Stimulated activated naive B cell treated with anti-CD40 and anti-IgM and Interleukin-4, amounts not matched to agents 10 μg/mL and 1 μg/mL and 100 μg/mL, for 72 hours (primary cell): ENCODE data around the gene ZNF775.

Source experiments
- ATAC-seq, 2 donors: fragments of 150-1000 bp; cut with Tn5 transposase; replicated peaks; 2 replicates each; pipeline ENCODE4 v1.10.0; 2021; ENCODE audit warnings: moderate library complexity in 1 of 2
- DNase-seq: peaks from one replicate; pipeline ENCODE4 v3.0.0; 2021
- H3K27ac Mint-ChIP-seq: one replicate; pipeline ENCODE4 v1.8.0; 2022; ENCODE audit warnings: mild to moderate bottlenecking, mixed read lengths
- H3K27me3 Mint-ChIP-seq, 2 donors: one replicate each; pipeline ENCODE4 v1.8.0; 2022; ENCODE audit warnings: mixed read lengths in 2 of 2
- H3K36me3 Mint-ChIP-seq, 2 donors: one replicate each; pipeline ENCODE4 v1.8.0; 2022; ENCODE audit warnings: mixed read lengths in 2 of 2, mild to moderate bottlenecking in 1 of 2
- H3K4me1 Mint-ChIP-seq, 2 donors: one replicate each; pipeline ENCODE4 v1.8.0; 2022; ENCODE audit warnings: mixed read lengths in 2 of 2, mild to moderate bottlenecking in 1 of 2
- H3K4me3 Mint-ChIP-seq, 2 donors: one replicate each; pipeline ENCODE4 v1.8.0; 2022; ENCODE audit warnings: mild to moderate bottlenecking in 2 of 2, mixed read lengths in 2 of 2, moderate library complexity in 1 of 2
- H3K9me3 Mint-ChIP-seq, 2 donors: one replicate each; pipeline ENCODE4 v1.8.0; 2022; ENCODE audit warnings: mixed read lengths in 2 of 2, mild to moderate bottlenecking in 1 of 2

Gene ZNF775

DNA sequence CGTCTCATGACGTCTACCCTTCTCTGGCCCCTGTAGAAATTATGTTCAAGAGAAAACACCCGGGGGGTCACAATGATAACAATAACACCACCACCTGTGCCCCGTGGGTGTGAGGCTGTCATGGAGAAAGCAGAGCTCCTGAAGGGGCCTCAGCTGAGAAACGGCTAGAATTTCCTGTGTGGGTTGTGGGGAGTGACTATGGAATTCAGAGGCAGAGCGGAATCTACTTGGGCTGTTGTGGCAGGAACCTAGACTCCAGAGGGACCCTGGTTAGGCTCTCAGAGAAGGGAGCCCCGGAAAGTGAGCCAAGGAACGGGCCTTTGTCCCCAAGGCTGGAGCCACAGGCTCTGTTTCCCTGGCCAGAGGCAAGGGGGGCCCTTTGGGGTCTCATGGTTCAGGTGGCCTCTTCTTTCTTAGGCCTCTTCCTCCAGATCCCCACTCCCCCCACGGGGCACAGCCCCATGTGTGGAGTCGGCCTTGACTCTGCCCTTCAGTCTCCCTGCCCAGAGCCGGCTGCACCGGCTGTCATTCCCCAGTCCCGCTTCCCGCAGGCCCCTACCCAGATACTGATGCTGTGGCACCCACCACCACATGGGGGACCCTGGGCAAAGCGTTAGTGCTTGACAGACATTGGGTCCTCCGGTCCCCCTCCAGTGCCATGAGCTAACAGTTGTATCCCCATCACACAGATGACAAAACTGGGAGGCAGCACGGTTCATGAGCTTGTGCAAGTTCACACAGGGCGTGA, 64.8 kb downstream of the ZNF775 start:
- peaks cover 17 to 22% of the 10 kb centered on the region in 2 donors for H3K4me1 Mint-ChIP-seq
- H3K4me3 Mint-ChIP-seq: no peak overlapping the region
- H3K27me3 Mint-ChIP-seq: peaks cover 12 to 27% of the 10 kb centered on the region in 2 donors
- no peak for DNase-seq
- H3K36me3 Mint-ChIP-seq: peaks cover 8 to 13% of the 10 kb centered on the region in 2 donors
- no peak for ATAC-seq
- no peak overlapping the region for H3K27ac Mint-ChIP-seq
- H3K9me3 Mint-ChIP-seq: peaks cover 8 to 13% of the 10 kb centered on the region in 2 donors

DNA sequence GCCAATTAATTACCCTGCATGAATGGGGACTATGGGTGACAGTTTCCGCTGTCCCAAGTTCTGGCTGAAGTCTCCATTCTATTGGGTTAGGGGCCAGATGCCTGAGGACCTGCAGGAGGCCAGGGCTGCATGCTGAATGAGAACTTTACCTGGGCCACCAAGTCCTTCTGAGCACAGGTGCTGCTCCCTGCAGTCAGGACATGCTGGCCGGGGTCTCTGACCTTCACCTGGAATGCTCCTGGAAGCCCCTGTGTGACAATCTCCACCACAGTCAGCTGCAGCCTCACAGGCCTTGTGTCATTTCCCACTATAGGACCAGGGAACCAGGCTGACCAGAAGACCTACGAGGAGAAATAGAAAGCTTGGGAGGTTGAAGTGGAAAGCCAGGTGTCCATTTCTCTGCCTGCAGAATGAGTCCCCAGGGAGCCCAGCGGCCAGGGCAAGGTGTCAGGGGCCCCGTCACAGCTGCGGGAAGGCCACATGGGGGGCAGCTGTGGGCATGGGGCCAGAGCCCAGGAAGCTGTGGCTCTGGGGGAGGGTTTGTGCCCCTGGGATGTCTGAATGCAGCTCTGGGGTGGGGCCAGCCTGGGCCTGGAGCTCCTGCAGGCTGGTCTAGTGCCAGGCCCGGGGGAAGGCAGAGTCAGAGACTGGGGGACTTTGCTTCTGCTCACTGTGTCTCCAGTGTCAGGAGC, 65.7 kb downstream of the ZNF775 start:
- ATAC-seq (no peak), DNase-seq (no peak)
- H3K4me3 Mint-ChIP-seq: no peak overlapping the region
- H3K4me1 Mint-ChIP-seq: peaks cover 21 to 28% of the 10 kb centered on the region in 2 donors
- H3K9me3 Mint-ChIP-seq: peaks cover 8 to 13% of the 10 kb centered on the region in 2 donors
- H3K36me3 Mint-ChIP-seq: peaks cover 8 to 13% of the 10 kb centered on the region in 2 donors
- peaks cover 13 to 31% of the 10 kb centered on the region in 2 donors for H3K27me3 Mint-ChIP-seq
- H3K27ac Mint-ChIP-seq: no peak overlapping the region

DNA sequence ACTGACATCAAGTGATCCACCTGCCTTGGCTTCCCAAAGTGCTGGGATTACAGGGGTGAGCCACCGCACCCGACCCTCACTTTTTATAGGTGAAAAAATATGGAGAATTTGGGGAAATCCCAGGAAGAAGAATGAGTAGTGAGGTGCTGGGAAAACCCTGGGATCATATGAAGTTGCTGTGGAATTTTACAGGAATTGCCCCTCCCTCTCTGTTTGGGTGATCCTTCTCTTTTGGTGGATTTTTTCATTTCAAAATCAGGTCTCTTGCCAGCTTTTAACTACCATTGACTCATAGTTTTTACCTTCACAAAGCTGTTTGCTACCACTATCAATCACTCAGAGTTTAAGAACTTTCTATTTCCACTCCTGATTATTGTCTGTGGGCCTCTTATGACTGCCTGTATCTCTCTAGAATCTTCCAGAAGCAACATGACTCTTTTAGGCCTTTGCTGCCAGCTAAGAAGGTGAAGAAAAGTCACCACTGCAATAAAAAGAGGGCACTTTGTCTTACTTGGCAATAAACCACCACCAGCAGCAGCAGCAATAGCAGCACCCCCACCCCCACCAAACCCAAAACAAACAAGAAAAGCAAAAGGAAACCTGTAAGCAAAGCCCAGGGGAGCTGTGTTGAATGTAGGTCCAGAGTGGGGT, 67.3 kb downstream of the ZNF775 start:
- H3K4me1 Mint-ChIP-seq: peaks cover 31 to 35% of the 10 kb centered on the region in 2 donors
- H3K27ac Mint-ChIP-seq: no peak overlapping the region
- ATAC-seq (no peak), DNase-seq (no peak)
- H3K4me3 Mint-ChIP-seq: no peak overlapping the region
- peaks cover 8 to 10% of the 10 kb centered on the region in 2 donors for H3K9me3 Mint-ChIP-seq
- peaks cover 8 to 11% of the 10 kb centered on the region in 2 donors for H3K36me3 Mint-ChIP-seq
- peaks cover 29 to 42% of the 10 kb centered on the region in 2 donors for H3K27me3 Mint-ChIP-seq
